Peyer's patch (tissue), 4 donors: ENCODE data around the gene IGFL2.

ENCODE experiments used
- CTCF ChIP-seq, 6 experiments: fragments of 450-650 bp in 4 of 6; fragments of 200-600 bp in 2 of 6; sonication (generic) in 1 of 6; IDR thresholded peaks; one replicate each; pipeline ENCODE4 v1.5.1; 2017 to 2019; ENCODE audit warnings: antibody characterized with exemption in 6 of 6, mild to moderate bottlenecking in 3 of 6, moderate library complexity in 1 of 6
- POLR2A ChIP-seq, 2 donors: fragments of 450-650 bp; IDR thresholded peaks; one replicate each; pipeline ENCODE4 v1.5.1; 2017; ENCODE audit warnings: antibody characterized with exemption in 2 of 2, mild to moderate bottlenecking in 2 of 2, moderate library complexity in 2 of 2

GRCh38 chr19:46209051-46209450 lies 61.0 kb downstream of the IGFL2 start:
- no peak for TF ChIP-seq CTCF (IDR thresholded peaks at IDR 0.05)
- no peak for TF ChIP-seq POLR2A (IDR thresholded peaks at IDR 0.05)
